Kidney glomerular epithelial cell (primary cell): Measurements from ENCODE around the gene TYW3.

Experiments
- DNase-seq: peaks from one replicate; lab custom pipeline; 2025; lab: John Stamatoyannopoulos, UW

Gene TYW3

GRCh38 chr1:74732960-74733603 lies at the start of gene TYW3, which contains the start of gene CRYZ:
Gene TYW3 (plus strand): TSS chr1:74733152. CDS start chr1:74733245, 93 bp downstream.
Gene CRYZ (minus strand): TSS chr1:74733050. CDS start chr1:74724821, 8,229 bp downstream.
- DNase-seq = peak; percentile 91

- DNase-seq = no peak
Measured at GRCh38 chr1:74683656-74684055, 49.3 kb upstream of the TYW3 start.

- DNase-seq = no peak
Measured at GRCh38 chr1:74684301-74684700, 48.7 kb upstream of the TYW3 start.

- DNase-seq = no peak
Measured at GRCh38 chr1:74686928-74687327, 46.0 kb upstream of the TYW3 start.

- DNase-seq = peak; percentile 60
Measured at GRCh38 chr1:74689621-74690363, 43.2 kb upstream of the TYW3 start.

GRCh38 chr1:74690364-74690696 lies 42.6 kb upstream of the TYW3 start:
- DNase-seq = no peak

- no peak for DNase-seq
Measured at GRCh38 chr1:74690909-74691308, 42.0 kb upstream of the TYW3 start.

GRCh38 chr1:74693473-74693872 lies 39.5 kb upstream of the TYW3 start:
- peak; percentile 78 for DNase-seq

- no peak for DNase-seq
Measured at GRCh38 chr1:74697832-74698231, 35.1 kb upstream of the TYW3 start.

GRCh38 chr1:74699331-74699730 lies 33.6 kb upstream of the TYW3 start:
- no peak for DNase-seq

GRCh38 chr1:74703386-74704182 lies 29.4 kb upstream of the TYW3 start:
- DNase-seq = no peak

- no peak for DNase-seq
Measured at GRCh38 chr1:74712881-74713280, 20.1 kb upstream of the TYW3 start.

GRCh38 chr1:74713849-74714248 lies 19.1 kb upstream of the TYW3 start:
- DNase-seq = no peak

- peak; percentile 36 for DNase-seq
Measured at GRCh38 chr1:74714429-74715235, 18.3 kb upstream of the TYW3 start.

- DNase-seq = no peak
Measured at GRCh38 chr1:74715236-74715502, 17.8 kb upstream of the TYW3 start.

GRCh38 chr1:74715806-74716205 lies 17.1 kb upstream of the TYW3 start:
- no peak for DNase-seq

- no peak for DNase-seq
Measured at GRCh38 chr1:74716822-74717221, 16.1 kb upstream of the TYW3 start.

- no peak for DNase-seq
Measured at GRCh38 chr1:74717626-74718025, 15.3 kb upstream of the TYW3 start.

- no peak for DNase-seq
Measured at GRCh38 chr1:74726063-74726462, 6.9 kb upstream of the TYW3 start.

- DNase-seq = no peak
Measured at GRCh38 chr1:74728736-74729135, 4.2 kb upstream of the TYW3 start.

- peak; percentile 94 for DNase-seq
Measured at GRCh38 chr1:74729741-74730478, 3.0 kb upstream of the TYW3 start.
